WTC11 (cell line): ENCODE results near the gene IL10RA. TPM values are rescaled to one million over a fixed set of nuclear protein-coding genes. Genes with fewer than 3 reads are reported as not detected.

Experiments
- ATAC-seq: fragments of 200-7000 bp; cut with Tn5 transposase; 2 replicates; pipeline ENCODE4 v1.10.0; 2021; ENCODE audit warnings: mild to moderate bottlenecking, moderate library complexity
- CTCF ChIA-PET: fragments of 300-600 bp; sonication (Branson Sonifier 250); formaldehyde crosslinking; loops from one replicate; lab custom pipeline; 2021; ENCODE audit warnings: antibody characterized with exemption; lab: Charles Lee
- POLR2A ChIA-PET: fragments of 350-600 bp; sonication (Branson Sonifier 250); formaldehyde crosslinking; loops from one replicate; lab custom pipeline; 2021; ENCODE audit warnings: antibody characterized with exemption; lab: Charles Lee
- DNase-seq: peaks from one replicate; pipeline ENCODE4 v3.0.0; 2021; ENCODE audit warnings: low spot score
- H3K27ac Mint-ChIP-seq: 2 replicates; pipeline ENCODE4 v1.8.0; 2021; ENCODE audit warnings: mixed read lengths
- H3K27me3 Mint-ChIP-seq: 2 replicates; pipeline ENCODE4 v1.8.0; 2021; ENCODE audit warnings: low read depth, mild to moderate bottlenecking, moderate library complexity, mixed read lengths
- H3K36me3 Mint-ChIP-seq: 2 replicates; pipeline ENCODE4 v1.8.0; 2021; ENCODE audit warnings: mixed read lengths
- H3K4me1 Mint-ChIP-seq: 2 replicates; pipeline ENCODE4 v1.8.0; 2022; ENCODE audit warnings: mixed read lengths
- H3K4me3 Mint-ChIP-seq: 2 replicates; pipeline ENCODE4 v1.8.0; 2021; ENCODE audit warnings: mild to moderate bottlenecking, moderate library complexity, mixed read lengths
- H3K9me3 Mint-ChIP-seq: 2 replicates; pipeline ENCODE4 v1.8.0; 2021; ENCODE audit warnings: mixed read lengths
- CREM ChIP-seq: sonication (generic); formaldehyde crosslinking; IDR thresholded peaks from 2 replicates; pipeline ENCODE4 v1.8.1; 2022; ENCODE audit warnings: mild to moderate bottlenecking, missing genetic modification reagents, moderate library complexity
- ELF4 ChIP-seq: sonication (generic); formaldehyde crosslinking; IDR thresholded peaks from 2 replicates; pipeline ENCODE4 v1.8.1; 2022; ENCODE audit warnings: low read depth, mild to moderate bottlenecking, moderate library complexity, missing genetic modification reagents
- ETV6 ChIP-seq: sonication (generic); formaldehyde crosslinking; IDR thresholded peaks from 2 replicates; pipeline ENCODE4 v1.8.1; 2022; ENCODE audit warnings: mild to moderate bottlenecking, missing genetic modification reagents
- FOXJ3 ChIP-seq: sonication (generic); formaldehyde crosslinking; IDR thresholded peaks from 2 replicates; pipeline ENCODE4 v1.9.0; 2021; ENCODE audit warnings: missing genetic modification reagents, mild to moderate bottlenecking, borderline replicate concordance
- KAT7 ChIP-seq: sonication (generic); formaldehyde crosslinking; IDR thresholded peaks from 2 replicates; pipeline ENCODE4 v1.8.1; 2023; ENCODE audit warnings: missing genetic modification reagents, mild to moderate bottlenecking, borderline replicate concordance
- TEAD1 ChIP-seq: sonication (generic); formaldehyde crosslinking; IDR thresholded peaks from 2 replicates; pipeline ENCODE4 v1.8.0; 2022; ENCODE audit warnings: mild to moderate bottlenecking, missing genetic modification reagents
- ZNF396 ChIP-seq: fragments of 250-450 bp; sonication (Bioruptor Pico); IDR thresholded peaks from 2 replicates; pipeline ENCODE4 v1.8.0; 2021; ENCODE audit warnings: mild to moderate bottlenecking, moderate library complexity, borderline replicate concordance
- total RNA-seq: library from RNA; stranded (reverse); gene quantifications from 3 replicates; pipeline ENCODE4 v1.2.3, GENCODE V29; 2021
- TF ChIP-seq, protein P1 (sequence below): fragments of 250-450 bp; sonication (Bioruptor Pico); IDR thresholded peaks from 2 replicates; pipeline ENCODE4 v1.9.0; 2021; ENCODE audit warnings: moderate library complexity, mild to moderate bottlenecking, inconsistent platforms, borderline replicate concordance
- TF ChIP-seq, protein P2 (sequence below): sonication (generic); formaldehyde crosslinking; IDR thresholded peaks from 2 replicates; pipeline ENCODE4 v1.8.1; 2022; ENCODE audit warnings: mild to moderate bottlenecking, moderate library complexity, missing genetic modification reagents
- TF ChIP-seq, protein P3 (sequence below): sonication (generic); formaldehyde crosslinking; IDR thresholded peaks from 2 replicates; pipeline ENCODE4 v1.8.0; 2023; ENCODE audit warnings: missing genetic modification reagents
- TF ChIP-seq, protein P4 (sequence below): fragments of 250-450 bp; sonication (Bioruptor Pico); IDR thresholded peaks from 2 replicates; pipeline ENCODE4 v1.9.0; 2021; ENCODE audit warnings: mild to moderate bottlenecking, borderline replicate concordance
- TF ChIP-seq, protein P5 (sequence below): sonication (generic); formaldehyde crosslinking; IDR thresholded peaks from 2 replicates; pipeline ENCODE4 v1.8.1; 2023; ENCODE audit warnings: mild to moderate bottlenecking, moderate library complexity, missing genetic modification reagents

The IL10RA gene
- total RNA-seq, 1 experiment from 2014 or later = 0.74 TPM

DNA sequence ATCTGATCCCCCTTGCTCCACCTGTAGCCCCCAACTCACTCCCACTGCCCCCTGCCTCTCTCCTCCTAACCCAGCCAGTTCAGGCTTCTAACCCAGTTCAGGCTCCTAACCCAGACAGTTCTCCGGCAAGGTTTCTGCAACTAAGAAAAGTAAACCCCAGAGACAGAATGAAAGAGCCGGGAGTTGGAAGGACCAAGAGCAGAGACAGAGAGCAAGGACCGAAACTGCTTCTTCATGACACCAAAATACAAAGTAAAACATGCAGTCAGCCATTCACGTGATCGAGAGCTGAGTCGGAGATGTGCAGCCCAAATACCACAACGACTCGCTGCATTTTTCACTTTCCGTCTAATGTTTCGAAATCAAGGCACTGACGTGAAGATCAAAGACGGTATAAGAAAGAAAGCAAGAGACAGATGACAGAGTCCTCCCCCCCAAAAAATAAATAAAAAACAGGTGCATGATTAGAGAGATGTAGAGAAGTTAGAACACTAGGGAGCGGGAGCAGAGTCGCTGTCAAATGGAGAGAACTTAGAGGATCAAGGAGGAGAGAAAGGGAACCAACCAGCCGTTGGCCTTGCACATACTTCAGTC, 884 bp downstream of the IL10RA start (continued):
- no peak for TF ChIP-seq ETV6 (CRISPR knock-in tag)
- no peak for TF ChIP-seq CREM
- TF ChIP-seq, protein P1, sequence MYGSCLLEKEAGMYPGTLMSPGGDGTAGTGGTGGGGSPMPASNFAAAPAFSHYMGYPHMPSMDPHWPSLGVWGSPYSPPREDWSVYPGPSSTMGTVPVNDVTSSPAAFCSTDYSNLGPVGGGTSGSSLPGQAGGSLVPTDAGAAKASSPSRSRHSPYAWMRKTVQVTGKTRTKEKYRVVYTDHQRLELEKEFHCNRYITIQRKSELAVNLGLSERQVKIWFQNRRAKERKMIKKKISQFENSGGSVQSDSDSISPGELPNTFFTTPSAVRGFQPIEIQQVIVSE (CRISPR knock-in tag) = no peak

DNA sequence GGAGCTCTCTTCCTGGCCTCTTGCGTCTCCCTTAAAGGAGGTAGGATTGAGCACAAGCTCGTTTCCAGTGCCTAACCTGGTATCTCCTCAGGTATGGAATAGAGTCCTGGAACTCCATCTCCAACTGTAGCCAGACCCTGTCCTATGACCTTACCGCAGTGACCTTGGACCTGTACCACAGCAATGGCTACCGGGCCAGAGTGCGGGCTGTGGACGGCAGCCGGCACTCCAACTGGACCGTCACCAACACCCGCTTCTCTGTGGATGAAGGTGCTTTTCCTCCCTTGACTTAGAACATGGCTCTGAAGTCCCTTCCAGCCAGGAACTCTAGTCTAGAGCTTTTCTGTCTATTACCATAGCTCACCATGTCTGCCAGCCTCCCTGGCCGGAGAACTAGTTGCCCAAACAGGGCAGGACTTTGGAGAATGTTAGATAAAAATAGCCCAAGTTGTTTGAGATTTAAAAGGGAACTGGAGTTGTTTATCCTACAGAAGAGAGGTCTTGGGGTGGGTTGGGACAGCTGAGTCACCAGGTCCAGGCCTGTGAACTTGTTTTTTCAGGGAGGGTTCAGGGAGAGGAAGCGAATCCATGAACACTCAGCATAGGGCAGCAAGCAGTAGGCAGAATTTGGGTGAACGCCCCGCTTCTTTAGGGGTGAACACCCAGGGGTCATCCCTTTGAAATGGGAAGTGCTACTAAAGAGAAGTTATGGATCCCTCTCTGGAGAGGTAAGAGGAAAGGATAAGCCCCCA, 3.3 kb downstream of the IL10RA start:
- DNase-seq (no peak), ATAC-seq (no peak)
- H3K4me1 Mint-ChIP-seq = peaks cover 12% of the 10 kb centered on the region
- no peak overlapping the region for H3K4me3 Mint-ChIP-seq
- no peak for TF ChIP-seq KAT7
- no peak for TF ChIP-seq TEAD1 (CRISPR knock-in tag)
- TF ChIP-seq, protein P2, sequence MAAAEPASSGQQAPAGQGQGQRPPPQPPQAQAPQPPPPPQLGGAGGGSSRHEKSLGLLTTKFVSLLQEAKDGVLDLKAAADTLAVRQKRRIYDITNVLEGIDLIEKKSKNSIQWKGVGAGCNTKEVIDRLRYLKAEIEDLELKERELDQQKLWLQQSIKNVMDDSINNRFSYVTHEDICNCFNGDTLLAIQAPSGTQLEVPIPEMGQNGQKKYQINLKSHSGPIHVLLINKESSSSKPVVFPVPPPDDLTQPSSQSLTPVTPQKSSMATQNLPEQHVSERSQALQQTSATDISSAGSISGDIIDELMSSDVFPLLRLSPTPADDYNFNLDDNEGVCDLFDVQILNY = no peak
- TF ChIP-seq, protein P3, sequence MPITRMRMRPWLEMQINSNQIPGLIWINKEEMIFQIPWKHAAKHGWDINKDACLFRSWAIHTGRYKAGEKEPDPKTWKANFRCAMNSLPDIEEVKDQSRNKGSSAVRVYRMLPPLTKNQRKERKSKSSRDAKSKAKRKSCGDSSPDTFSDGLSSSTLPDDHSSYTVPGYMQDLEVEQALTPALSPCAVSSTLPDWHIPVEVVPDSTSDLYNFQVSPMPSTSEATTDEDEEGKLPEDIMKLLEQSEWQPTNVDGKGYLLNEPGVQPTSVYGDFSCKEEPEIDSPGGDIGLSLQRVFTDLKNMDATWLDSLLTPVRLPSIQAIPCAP (CRISPR knock-in tag) = no peak
- TF ChIP-seq, protein P4, sequence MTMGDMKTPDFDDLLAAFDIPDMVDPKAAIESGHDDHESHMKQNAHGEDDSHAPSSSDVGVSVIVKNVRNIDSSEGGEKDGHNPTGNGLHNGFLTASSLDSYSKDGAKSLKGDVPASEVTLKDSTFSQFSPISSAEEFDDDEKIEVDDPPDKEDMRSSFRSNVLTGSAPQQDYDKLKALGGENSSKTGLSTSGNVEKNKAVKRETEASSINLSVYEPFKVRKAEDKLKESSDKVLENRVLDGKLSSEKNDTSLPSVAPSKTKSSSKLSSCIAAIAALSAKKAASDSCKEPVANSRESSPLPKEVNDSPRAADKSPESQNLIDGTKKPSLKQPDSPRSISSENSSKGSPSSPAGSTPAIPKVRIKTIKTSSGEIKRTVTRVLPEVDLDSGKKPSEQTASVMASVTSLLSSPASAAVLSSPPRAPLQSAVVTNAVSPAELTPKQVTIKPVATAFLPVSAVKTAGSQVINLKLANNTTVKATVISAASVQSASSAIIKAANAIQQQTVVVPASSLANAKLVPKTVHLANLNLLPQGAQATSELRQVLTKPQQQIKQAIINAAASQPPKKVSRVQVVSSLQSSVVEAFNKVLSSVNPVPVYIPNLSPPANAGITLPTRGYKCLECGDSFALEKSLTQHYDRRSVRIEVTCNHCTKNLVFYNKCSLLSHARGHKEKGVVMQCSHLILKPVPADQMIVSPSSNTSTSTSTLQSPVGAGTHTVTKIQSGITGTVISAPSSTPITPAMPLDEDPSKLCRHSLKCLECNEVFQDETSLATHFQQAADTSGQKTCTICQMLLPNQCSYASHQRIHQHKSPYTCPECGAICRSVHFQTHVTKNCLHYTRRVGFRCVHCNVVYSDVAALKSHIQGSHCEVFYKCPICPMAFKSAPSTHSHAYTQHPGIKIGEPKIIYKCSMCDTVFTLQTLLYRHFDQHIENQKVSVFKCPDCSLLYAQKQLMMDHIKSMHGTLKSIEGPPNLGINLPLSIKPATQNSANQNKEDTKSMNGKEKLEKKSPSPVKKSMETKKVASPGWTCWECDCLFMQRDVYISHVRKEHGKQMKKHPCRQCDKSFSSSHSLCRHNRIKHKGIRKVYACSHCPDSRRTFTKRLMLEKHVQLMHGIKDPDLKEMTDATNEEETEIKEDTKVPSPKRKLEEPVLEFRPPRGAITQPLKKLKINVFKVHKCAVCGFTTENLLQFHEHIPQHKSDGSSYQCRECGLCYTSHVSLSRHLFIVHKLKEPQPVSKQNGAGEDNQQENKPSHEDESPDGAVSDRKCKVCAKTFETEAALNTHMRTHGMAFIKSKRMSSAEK (CRISPR knock-in tag) = no peak
- no peak for TF ChIP-seq ZNF396 (CRISPR knock-in tag)
- no peak for TF ChIP-seq ELF4 (CRISPR knock-in tag)
- POLR2A ChIA-PET = interaction anchor here (1.0 kb wide), 1 partner anchor 13 kb away, joined by 3 read pairs; no protein-coding TSS in a partner anchor
- H3K9me3 Mint-ChIP-seq = no peaks in the 10 kb centered on the region
- H3K27me3 Mint-ChIP-seq = peaks cover 47% of the 10 kb centered on the region
- CTCF ChIA-PET = interaction anchor here (0.6 to 1.9 kb wide), 4 partner anchors 12 to 182 kb away, joined by 3 to 5 read pairs (median 3); no protein-coding TSS in a partner anchor
- H3K36me3 Mint-ChIP-seq = no peaks in the 10 kb centered on the region
- no peak overlapping the region for H3K27ac Mint-ChIP-seq

DNA sequence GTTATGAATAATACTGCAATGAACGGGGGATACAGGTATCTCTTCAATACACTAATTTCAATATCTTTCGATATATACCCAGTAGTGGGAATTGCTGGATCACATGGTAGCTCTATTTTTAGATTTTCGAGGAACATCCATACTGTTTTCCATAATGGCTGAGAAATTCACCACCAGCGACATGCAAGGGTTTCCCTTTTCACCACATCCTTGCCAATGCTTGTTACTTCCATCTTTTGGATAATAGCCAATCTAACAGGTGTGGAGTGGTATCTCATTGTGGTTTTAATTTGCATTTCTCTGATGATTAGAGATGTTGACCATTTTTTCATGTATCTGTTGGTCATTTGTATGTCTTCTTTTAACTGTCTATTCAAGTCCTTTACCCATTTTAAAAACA, 5.9 kb downstream of the IL10RA start:
- TF ChIP-seq, protein P5, sequence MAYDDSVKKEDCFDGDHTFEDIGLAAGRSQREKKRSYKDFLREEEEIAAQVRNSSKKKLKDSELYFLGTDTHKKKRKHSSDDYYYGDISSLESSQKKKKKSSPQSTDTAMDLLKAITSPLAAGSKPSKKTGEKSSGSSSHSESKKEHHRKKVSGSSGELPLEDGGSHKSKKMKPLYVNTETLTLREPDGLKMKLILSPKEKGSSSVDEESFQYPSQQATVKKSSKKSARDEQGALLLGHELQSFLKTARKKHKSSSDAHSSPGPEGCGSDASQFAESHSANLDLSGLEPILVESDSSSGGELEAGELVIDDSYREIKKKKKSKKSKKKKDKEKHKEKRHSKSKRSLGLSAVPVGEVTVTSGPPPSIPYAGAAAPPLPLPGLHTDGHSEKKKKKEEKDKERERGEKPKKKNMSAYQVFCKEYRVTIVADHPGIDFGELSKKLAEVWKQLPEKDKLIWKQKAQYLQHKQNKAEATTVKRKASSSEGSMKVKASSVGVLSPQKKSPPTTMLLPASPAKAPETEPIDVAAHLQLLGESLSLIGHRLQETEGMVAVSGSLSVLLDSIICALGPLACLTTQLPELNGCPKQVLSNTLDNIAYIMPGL (CRISPR knock-in tag) = no peak
- no peak for TF ChIP-seq FOXJ3 (CRISPR knock-in tag)
- DNase-seq = no peak
- ChIA-PET POLR2A (no interaction called here), CTCF (interaction anchor here (1.4 kb wide), 1 partner anchor 45 kb away, joined by 3 read pairs; no protein-coding TSS in a partner anchor)
- H3K4me1 Mint-ChIP-seq = 0 out of 2 replicates have a peak, but pooled peaks cover 4% of the 10 kb centered on the region
- H3K4me3 Mint-ChIP-seq = no peak overlapping the region
- no peak for ATAC-seq
- peaks cover 24% of the 10 kb centered on the region for H3K27me3 Mint-ChIP-seq
- H3K27ac Mint-ChIP-seq = no peak overlapping the region
- no peaks in the 10 kb centered on the region for H3K9me3 Mint-ChIP-seq
- H3K36me3 Mint-ChIP-seq = no peaks in the 10 kb centered on the region
